ENCODE results near the gene PRMT1.

GRCh38 chr19:49688531-49689132, 11.6 kb downstream of the PRMT1 start:
- no peak for TF ChIP-seq CTCF (IDR thresholded peaks at IDR 0.05)
- no peak for TF ChIP-seq POLR2A (IDR thresholded peaks at IDR 0.05)

Measured in lower leg skin (tissue), 3 donors.